Transverse colon (tissue), 4 donors: ENCODE data around the gene FARSB. TPM values are rescaled to one million over a fixed set of nuclear protein-coding genes. Genes with fewer than 3 reads are reported as not detected.

Experiments
- DNase-seq: peaks from one replicate; pipeline ENCODE4 v3.0.0-alpha.2; 2019
- H3K27ac ChIP-seq, 4 donors: fragments of 200-600 bp; sonication (generic); 2 replicates each; pipeline ENCODE4 v1.5.1; 2016 to 2018; ENCODE audit warnings: inconsistent platforms in 4 of 4
- H3K27me3 ChIP-seq: fragments of 200-600 bp; sonication (generic); 2 replicates; pipeline ENCODE4 v1.5.1; 2017; ENCODE audit warnings: inconsistent platforms
- H3K36me3 ChIP-seq, 4 donors: fragments of 200-600 bp; sonication (generic); 2 replicates each; pipeline ENCODE4 v1.5.1; 2017 to 2019; ENCODE audit warnings: inconsistent platforms in 4 of 4
- H3K4me1 ChIP-seq, 4 donors: fragments of 200-600 bp; sonication (generic); 2 replicates each; pipeline ENCODE4 v1.5.1; 2017 to 2020; ENCODE audit warnings: inconsistent platforms in 4 of 4
- H3K4me3 ChIP-seq, 4 donors: fragments of 200-600 bp; sonication (generic); 1 replicate in 1 of 4; 2 replicates in 3 of 4; pipeline versions ENCODE4 v1.5.1 to v1.6.1; 2017 to 2019; ENCODE audit warnings: inconsistent platforms in 4 of 4
- H3K9me3 ChIP-seq, 2 donors: fragments of 200-600 bp; sonication (generic); 2 replicates each; pipeline ENCODE4 v1.5.1; 2017 to 2019; ENCODE audit warnings: inconsistent platforms in 2 of 2
- EP300 ChIP-seq: sonication (generic); formaldehyde crosslinking; IDR thresholded peaks from one replicate; pipeline ENCODE4 v1.6.1; 2017; ENCODE audit warnings: antibody characterized with exemption, low read depth
- POLR2A ChIP-seq: fragments of 450-650 bp; IDR thresholded peaks from one replicate; pipeline ENCODE4 v1.6.1; 2016; ENCODE audit warnings: antibody characterized with exemption, mild to moderate bottlenecking, moderate library complexity
- POLR2AphosphoS5 ChIP-seq, 3 donors: sonication (generic); formaldehyde crosslinking; IDR thresholded peaks; one replicate each; pipeline ENCODE4 v1.6.1; 2016; ENCODE audit warnings: antibody characterized with exemption in 3 of 3
- WGBS, 2 donors: methylation state at CpG; one replicate each; pipeline ENCODE4 v1.1.5; 2018; ENCODE audit warnings: low coverage in 1 of 2; 5-methylcytosine and 5-hydroxymethylcytosine counted together
- in situ Hi-C, 4 donors: fragments of 200-750 bp; cut with MboI; loops; one replicate each; pipeline versions ENCODE4 v1.15.0 to v1.15.1; 2017; ENCODE audit warnings: low sequenced_read_pairs in 3 of 4, low pct_ligation_motif_present in 1 of 4, low pct_unique_long_range_greater_than_20kb in 1 of 4
- intact Hi-C: fragments of 100-400 bp; cut with DNase I; formaldehyde crosslinking; loops from one replicate; pipeline ENCODE4 v1.15.1; 2023; ENCODE audit warnings: low total_unique reads
- total RNA-seq, 4 donors: library from RNA; depleted of rRNA; stranded (reverse); fragments of >200 nt; gene quantifications; one replicate each; pipeline ENCODE4 v1.1.0, GENCODE V29; 2016
- TF ChIP-seq, protein P1 (sequence below), 5 experiments: fragments of 200-600 bp in 3 of 5; fragments of 450-650 bp in 2 of 5; sonication (generic) in 3 of 5; IDR thresholded peaks; 1 replicate in 2 of 5; 2 replicates in 3 of 5; pipeline ENCODE4 v1.5.1; 2016 to 2017; ENCODE audit warnings: antibody characterized with exemption in 5 of 5, inconsistent platforms in 3 of 5, mild to moderate bottlenecking in 2 of 5, moderate library complexity in 1 of 5

Gene FARSB
- total RNA-seq, 4 donors from 2014 or later: 7.2 to 18.6 (median 9.5) TPM

DNA sequence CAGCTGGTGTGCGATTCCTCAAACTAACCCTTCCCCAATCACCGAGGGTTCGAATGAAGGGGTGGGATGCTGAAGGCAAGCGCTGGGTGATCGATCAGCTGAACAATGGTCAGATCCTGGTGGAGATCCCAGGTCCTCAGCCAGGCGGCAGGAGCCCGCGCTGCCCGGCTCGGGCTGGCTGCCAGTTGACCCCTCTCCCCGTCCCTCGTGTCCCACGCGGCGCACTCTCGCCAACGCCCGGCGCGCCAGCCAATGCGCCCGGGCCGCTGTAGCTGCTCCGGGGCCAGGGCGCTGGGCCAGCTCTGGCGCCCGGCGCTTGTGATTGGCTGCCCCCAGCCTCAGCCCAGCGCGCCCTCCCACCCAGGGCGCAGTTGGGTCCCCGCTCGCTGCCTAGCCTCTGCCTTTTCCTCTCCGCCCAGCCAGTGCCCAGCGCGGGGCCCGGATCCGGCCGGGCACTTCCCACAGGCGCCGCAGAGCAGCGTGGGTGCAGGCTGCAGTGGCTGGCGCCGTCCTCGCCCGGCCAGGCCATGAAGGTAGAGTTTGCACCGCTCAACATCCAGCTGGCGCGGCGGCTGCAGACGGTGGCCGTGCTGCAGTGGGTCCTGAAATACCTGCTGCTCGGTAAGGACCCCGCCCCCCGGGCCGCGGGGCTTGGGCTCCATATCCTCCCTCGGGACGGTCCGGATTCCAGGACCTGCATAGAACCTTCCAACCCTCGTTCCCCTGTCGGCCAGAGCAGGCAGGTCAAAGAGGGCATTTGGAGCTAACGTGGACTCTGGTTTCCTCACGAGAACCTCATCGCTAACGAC, 15.6 kb upstream of the FARSB start, which contains the start of gene MOGAT1:
MOGAT1 (plus strand) TSS at position 400 of the 809 bp plus-strand sequence; CDS start at position 528, 128 bp downstream.
- in situ Hi-C loops: no loop called here
- peak; percentile 34 for DNase-seq
- WGBS, 2 donors: 12% methylated on average over 6 to 37 of the region's 66 CpGs
- Histone ChIP-seq H3K4me1 (peaks cover 0 to 14% (median 12%) of the 10 kb centered on the region in 4 donors), H3K27ac (peak within 1 kb of the TSS in 1 of 4 donors; percentile 9), H3K36me3 (no peaks in the 10 kb centered on the region), H3K9me3 (no peaks in the 10 kb centered on the region), H3K4me3 (peak within 1 kb of the TSS; percentile 11 to 50 (median 37)), H3K27me3 (peaks cover 15% of the 10 kb centered on the region)
- TF ChIP-seq POLR2A (no peak), POLR2AphosphoS5 (IDR thresholded peaks at IDR 0.05) (no peak), EP300 (no peak)
- TF ChIP-seq, protein P1, sequence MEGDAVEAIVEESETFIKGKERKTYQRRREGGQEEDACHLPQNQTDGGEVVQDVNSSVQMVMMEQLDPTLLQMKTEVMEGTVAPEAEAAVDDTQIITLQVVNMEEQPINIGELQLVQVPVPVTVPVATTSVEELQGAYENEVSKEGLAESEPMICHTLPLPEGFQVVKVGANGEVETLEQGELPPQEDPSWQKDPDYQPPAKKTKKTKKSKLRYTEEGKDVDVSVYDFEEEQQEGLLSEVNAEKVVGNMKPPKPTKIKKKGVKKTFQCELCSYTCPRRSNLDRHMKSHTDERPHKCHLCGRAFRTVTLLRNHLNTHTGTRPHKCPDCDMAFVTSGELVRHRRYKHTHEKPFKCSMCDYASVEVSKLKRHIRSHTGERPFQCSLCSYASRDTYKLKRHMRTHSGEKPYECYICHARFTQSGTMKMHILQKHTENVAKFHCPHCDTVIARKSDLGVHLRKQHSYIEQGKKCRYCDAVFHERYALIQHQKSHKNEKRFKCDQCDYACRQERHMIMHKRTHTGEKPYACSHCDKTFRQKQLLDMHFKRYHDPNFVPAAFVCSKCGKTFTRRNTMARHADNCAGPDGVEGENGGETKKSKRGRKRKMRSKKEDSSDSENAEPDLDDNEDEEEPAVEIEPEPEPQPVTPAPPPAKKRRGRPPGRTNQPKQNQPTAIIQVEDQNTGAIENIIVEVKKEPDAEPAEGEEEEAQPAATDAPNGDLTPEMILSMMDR (IDR thresholded peaks at IDR 0.05): peak in 1 of 5 experiments; percentile 22
- intact Hi-C loops: no loop called here

DNA sequence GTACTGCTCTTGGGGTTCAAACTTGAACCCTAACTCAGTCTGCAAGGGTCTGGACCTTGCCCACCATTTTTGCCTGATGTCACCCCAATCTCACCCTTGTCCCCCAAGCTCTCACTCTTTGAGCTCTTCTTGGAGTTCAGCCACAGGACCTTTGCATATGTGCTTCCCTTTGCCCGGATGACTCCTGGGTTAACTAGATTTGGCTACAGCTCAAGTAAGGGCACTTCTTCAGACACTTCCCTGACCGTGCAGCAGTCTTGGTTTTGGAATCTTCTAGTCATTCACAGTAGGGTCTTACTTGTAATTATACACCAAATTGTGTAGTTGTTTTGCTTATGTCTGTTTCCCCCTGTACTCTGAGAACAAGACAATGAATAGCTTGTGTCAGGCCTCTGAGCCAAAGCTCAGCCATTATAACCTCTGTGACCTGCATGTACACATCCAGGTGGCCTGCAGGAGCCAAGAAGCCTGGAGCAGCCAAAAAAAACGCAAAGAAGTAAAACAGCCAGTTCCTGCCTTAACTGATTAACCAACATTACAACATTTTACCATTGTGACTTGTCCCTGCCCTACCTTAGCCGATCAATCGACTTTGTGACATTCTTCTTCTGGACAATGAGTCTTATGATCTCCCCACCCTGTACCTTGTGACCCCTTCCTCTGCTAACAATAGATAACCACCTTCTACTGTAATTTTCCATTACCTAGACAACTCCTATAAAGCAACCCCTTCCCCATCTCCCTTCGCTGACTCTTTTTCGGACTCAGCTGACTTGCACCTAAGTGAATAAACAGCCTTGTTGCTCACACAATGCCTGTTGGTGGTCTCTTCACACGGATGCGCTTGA, 14.5 kb upstream of the FARSB start:
- TF ChIP-seq POLR2A (no peak), EP300 (no peak), POLR2AphosphoS5 (IDR thresholded peaks at IDR 0.05) (no peak)
- TF ChIP-seq, protein P1 (IDR thresholded peaks at IDR 0.05): no peak
- H3K36me3 ChIP-seq: no peaks in the 10 kb centered on the region
- in situ Hi-C loops: no loop called here
- 79 to 84% methylated on average over 7 to 9 of the region's 9 CpGs for WGBS, 2 donors
- peaks cover 15% of the 10 kb centered on the region for H3K27me3 ChIP-seq
- H3K4me3 ChIP-seq: no peak overlapping the region
- peaks cover 0 to 14% (median 12%) of the 10 kb centered on the region in 4 donors for H3K4me1 ChIP-seq
- DNase-seq: no peak
- no peaks in the 10 kb centered on the region for H3K9me3 ChIP-seq
- H3K27ac ChIP-seq: no peak overlapping the region
- intact Hi-C loops: no loop called here

DNA sequence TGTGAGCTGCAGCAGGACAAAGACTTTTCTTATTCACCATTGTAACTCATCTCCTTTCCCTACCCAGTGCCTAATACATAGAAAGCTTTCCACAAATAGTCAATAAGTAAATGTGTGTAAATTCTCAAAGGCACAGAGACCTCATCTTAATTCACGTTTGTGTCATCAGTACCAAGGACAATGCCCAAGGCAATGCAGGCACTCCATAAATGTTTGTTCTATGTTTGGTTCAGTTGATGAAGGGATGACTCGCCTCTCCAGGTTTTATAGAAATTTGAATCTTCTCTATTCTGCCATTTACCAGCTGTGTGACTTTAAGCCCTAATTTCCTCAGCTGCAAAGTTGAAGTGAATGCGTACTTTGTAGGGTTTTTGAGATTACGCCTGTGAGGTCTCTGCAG, 13.5 kb upstream of the FARSB start:
- 78 to 86% methylated on average over 4 of the region's 4 CpGs for WGBS, 2 donors
- no peak for DNase-seq
- Histone ChIP-seq H3K36me3 (no peaks in the 10 kb centered on the region), H3K4me3 (no peak overlapping the region), H3K27me3 (peaks cover 12% of the 10 kb centered on the region), H3K9me3 (no peaks in the 10 kb centered on the region), H3K27ac (no peak overlapping the region), H3K4me1 (peaks cover 0 to 14% (median 12%) of the 10 kb centered on the region in 4 donors)
- TF ChIP-seq EP300: no peak
- TF ChIP-seq, protein P1 (IDR thresholded peaks at IDR 0.05): no peak
- no peak for TF ChIP-seq POLR2A
- no peak for TF ChIP-seq POLR2AphosphoS5 (IDR thresholded peaks at IDR 0.05)
- intact Hi-C loops: no loop called here
- in situ Hi-C loops: no loop called here
